ENCODE data around the gene LHFPL2. TPM values are rescaled to one million over a fixed set of nuclear protein-coding genes. Genes with fewer than 3 reads are reported as not detected.

LHFPL2 gene
- total RNA-seq, 1 donor from 2014 or later: 47.6 TPM

DNA sequence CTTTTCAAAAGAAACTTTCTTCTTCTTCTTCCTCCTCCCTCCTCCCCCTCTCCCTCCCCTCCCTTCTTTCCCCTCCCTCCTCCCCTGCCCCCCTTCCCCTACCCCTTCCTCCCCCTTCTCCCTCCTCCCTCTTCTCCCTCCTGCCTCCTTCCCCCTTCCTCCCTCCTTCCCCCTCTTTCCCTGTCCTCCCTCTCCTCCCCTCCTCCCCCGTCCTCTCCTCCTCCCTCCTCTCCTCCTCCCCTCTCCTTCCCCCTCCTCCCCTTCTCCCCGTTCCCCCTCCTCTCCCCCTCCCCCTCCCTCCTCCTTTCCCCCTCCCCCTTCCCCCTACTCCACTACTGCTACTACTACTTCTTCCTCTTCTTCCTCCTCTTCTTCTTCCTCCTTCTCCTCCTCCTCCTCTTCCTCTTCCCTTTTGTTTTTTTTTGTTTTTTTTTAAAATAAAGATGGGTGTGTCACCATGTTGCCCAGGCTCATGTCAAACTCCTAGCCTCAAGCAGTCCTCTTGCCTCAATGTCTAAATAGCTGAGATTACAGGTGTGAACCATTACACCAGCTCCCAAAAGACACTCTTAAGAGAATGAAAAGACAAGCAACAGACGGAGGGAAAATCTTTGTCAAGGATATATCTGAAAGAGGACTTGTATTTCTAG lies 200.7 kb downstream of the LHFPL2 start:
- no peak for DNase-seq (ENCODE audit: low spot score)
- H3K36me3 Mint-ChIP-seq (ENCODE audit: low read depth, unreplicated experiment): peaks cover 4% of the 10 kb centered on the region
- peaks cover 1% of the 10 kb centered on the region for H3K27me3 Mint-ChIP-seq (ENCODE audit: unreplicated experiment)
- H3K4me3 Mint-ChIP-seq (ENCODE audit: unreplicated experiment): no peak overlapping the region
- no peaks in the 10 kb centered on the region for H3K4me1 Mint-ChIP-seq (ENCODE audit: unreplicated experiment)
- TF ChIP-seq, protein P1, sequence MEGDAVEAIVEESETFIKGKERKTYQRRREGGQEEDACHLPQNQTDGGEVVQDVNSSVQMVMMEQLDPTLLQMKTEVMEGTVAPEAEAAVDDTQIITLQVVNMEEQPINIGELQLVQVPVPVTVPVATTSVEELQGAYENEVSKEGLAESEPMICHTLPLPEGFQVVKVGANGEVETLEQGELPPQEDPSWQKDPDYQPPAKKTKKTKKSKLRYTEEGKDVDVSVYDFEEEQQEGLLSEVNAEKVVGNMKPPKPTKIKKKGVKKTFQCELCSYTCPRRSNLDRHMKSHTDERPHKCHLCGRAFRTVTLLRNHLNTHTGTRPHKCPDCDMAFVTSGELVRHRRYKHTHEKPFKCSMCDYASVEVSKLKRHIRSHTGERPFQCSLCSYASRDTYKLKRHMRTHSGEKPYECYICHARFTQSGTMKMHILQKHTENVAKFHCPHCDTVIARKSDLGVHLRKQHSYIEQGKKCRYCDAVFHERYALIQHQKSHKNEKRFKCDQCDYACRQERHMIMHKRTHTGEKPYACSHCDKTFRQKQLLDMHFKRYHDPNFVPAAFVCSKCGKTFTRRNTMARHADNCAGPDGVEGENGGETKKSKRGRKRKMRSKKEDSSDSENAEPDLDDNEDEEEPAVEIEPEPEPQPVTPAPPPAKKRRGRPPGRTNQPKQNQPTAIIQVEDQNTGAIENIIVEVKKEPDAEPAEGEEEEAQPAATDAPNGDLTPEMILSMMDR (IDR thresholded peaks at IDR 0.05; ENCODE audit: unreplicated experiment): no peak
- H3K9me3 Mint-ChIP-seq (ENCODE audit: unreplicated experiment): no peaks in the 10 kb centered on the region
- H3K27ac Mint-ChIP-seq (ENCODE audit: unreplicated experiment): no peak overlapping the region
